Activated naive CD4-positive, alpha-beta T cell treated with anti-CD3 and anti-CD28 coated beads for 36 hours (primary cell): ENCODE results near the gene OTOG. TPM values are rescaled to one million over a fixed set of nuclear protein-coding genes. Genes with fewer than 3 reads are reported as not detected.

Source experiments
- CTCF ChIA-PET: fragments of 350-600 bp; sonication (Branson Sonifier 250); formaldehyde crosslinking; loops from one replicate; lab custom pipeline; 2021; ENCODE audit warnings: antibody characterized with exemption; lab: Charles Lee
- DNase-seq: peaks from one replicate; pipeline ENCODE4 v3.0.0-alpha.2; 2020
- H3K27ac Mint-ChIP-seq: one replicate; pipeline ENCODE4 v1.8.0; 2021; ENCODE audit warnings: mild to moderate bottlenecking, mixed read lengths
- H3K27me3 Mint-ChIP-seq: one replicate; pipeline ENCODE4 v1.8.0; 2021; ENCODE audit warnings: low read depth, mixed read lengths
- H3K36me3 Mint-ChIP-seq: one replicate; pipeline ENCODE4 v1.8.0; 2021; ENCODE audit warnings: low read depth, mixed read lengths
- H3K4me1 Mint-ChIP-seq: one replicate; pipeline ENCODE4 v1.8.0; 2021; ENCODE audit warnings: low read depth, mixed read lengths
- H3K4me3 Mint-ChIP-seq: one replicate; pipeline ENCODE4 v1.8.0; 2021; ENCODE audit warnings: mild to moderate bottlenecking, moderate library complexity, mixed read lengths
- H3K9me3 Mint-ChIP-seq: one replicate; pipeline ENCODE4 v1.8.0; 2021; ENCODE audit warnings: mixed read lengths
- intact Hi-C: fragments of 100-400 bp; cut with micrococcal nuclease; formaldehyde crosslinking; loops from one replicate; pipeline ENCODE4 v1.15.1; 2023
- total RNA-seq, 2 experiments: library from RNA; stranded (reverse); gene quantifications; one replicate each; pipeline ENCODE4 v1.2.3, GENCODE V29; 2021

The OTOG gene, protein sequence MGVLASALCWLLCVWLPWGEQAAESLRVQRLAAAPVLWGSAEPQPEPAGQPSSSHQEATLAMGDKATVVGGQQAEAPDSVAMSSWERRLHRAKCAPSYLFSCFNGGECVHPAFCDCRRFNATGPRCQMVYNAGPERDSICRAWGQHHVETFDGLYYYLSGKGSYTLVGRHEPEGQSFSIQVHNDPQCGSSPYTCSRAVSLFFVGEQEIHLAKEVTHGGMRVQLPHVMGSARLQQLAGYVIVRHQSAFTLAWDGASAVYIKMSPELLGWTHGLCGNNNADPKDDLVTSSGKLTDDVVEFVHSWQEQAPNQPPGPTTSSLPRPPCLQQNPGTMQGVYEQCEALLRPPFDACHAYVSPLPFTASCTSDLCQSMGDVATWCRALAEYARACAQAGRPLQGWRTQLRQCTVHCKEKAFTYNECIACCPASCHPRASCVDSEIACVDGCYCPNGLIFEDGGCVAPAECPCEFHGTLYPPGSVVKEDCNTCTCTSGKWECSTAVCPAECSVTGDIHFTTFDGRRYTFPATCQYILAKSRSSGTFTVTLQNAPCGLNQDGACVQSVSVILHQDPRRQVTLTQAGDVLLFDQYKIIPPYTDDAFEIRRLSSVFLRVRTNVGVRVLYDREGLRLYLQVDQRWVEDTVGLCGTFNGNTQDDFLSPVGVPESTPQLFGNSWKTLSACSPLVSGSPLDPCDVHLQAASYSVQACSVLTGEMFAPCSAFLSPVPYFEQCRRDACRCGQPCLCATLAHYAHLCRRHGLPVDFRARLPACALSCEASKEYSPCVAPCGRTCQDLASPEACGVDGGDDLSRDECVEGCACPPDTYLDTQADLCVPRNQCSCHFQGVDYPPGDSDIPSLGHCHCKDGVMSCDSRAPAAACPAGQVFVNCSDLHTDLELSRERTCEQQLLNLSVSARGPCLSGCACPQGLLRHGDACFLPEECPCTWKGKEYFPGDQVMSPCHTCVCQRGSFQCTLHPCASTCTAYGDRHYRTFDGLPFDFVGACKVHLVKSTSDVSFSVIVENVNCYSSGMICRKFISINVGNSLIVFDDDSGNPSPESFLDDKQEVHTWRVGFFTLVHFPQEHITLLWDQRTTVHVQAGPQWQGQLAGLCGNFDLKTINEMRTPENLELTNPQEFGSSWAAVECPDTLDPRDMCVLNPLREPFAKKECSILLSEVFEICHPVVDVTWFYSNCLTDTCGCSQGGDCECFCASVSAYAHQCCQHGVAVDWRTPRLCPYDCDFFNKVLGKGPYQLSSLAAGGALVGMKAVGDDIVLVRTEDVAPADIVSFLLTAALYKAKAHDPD (N-terminal part only)
- not detected for total RNA-seq

- H3K4me3 Mint-ChIP-seq, result no peak within 1 kb of the TSS
- no peak for DNase-seq
- peaks cover 29% of the 10 kb centered on the region for H3K27me3 Mint-ChIP-seq
- no peaks in the 10 kb centered on the region for H3K36me3 Mint-ChIP-seq
- H3K9me3 Mint-ChIP-seq, result no peaks in the 10 kb centered on the region
- H3K27ac Mint-ChIP-seq, result no peak within 1 kb of the TSS
- H3K4me1 Mint-ChIP-seq, result peaks cover 4% of the 10 kb centered on the region
- CTCF ChIA-PET, result no interaction called here
- intact Hi-C loops, result no loop called here
Measured at GRCh38 chr11:17547051-17547577, at the start of gene OTOG. OTOG (plus strand) TSS chr11:17547259; CDS start chr11:17547373, 114 bp downstream.

- Mint-ChIP-seq H3K4me1 (no peaks in the 10 kb centered on the region), H3K27ac (no peak overlapping the region), H3K36me3 (no peaks in the 10 kb centered on the region), H3K27me3 (no peaks in the 10 kb centered on the region), H3K4me3 (no peak overlapping the region), H3K9me3 (no peaks in the 10 kb centered on the region)
- no peak for DNase-seq
- intact Hi-C loops, result no loop called here
- CTCF ChIA-PET, result interaction anchor here (0.9 kb wide), 1 partner anchor 106 kb away, joined by 3 read pairs; no protein-coding TSS in a partner anchor
Measured at GRCh38 chr11:17498058-17498457, 49.0 kb upstream of the OTOG start.

DNA sequence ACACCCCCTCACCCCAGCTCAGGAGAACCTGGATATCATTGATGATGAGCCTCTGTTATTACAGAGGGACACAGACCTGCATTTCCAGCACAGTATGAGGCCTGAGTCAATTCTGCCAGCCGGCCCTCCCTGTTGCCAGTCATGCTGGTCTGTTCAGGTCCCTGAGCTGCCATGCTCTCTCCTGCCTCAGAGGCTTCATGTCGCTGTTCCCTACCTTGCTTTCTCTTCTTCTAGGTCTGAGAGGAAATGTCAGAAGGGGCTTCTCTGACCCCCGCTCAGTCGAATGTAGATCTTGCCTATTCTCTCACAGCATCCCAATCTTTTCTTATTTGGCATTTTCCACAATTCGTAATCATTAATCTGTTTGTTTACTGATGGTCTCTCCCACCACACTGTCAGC lies 48.6 kb upstream of the OTOG start:
- intact Hi-C loops, result no loop called here
- no peaks in the 10 kb centered on the region for H3K4me1 Mint-ChIP-seq
- CTCF ChIA-PET, result interaction anchor here (0.8 to 2.2 kb wide), 4 partner anchors 9 to 289 kb away, joined by 3 to 12 read pairs (median 3); no protein-coding TSS in a partner anchor

DNA sequence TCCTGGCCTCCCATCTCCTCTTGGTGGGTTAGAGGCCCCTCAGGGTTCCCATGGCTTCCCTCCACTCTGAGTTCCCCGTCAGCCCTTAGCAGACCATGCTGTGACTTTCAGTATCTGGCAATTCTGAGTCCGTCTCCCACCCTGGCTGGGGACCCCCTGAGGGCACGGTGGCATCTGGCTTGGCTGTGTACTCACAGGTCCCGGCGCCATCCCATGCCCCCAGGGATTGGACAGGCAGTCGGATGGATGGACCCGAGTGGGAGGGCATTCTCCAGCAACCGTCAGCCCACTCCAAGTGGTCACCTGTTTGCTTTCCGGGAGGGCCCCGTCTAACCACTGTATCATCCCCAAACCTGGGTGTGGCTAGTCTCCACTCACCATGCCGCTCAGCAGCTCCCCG lies 46.4 kb upstream of the OTOG start:
- Mint-ChIP-seq H3K27ac (no peak overlapping the region), H3K4me1 (no peaks in the 10 kb centered on the region), H3K9me3 (no peaks in the 10 kb centered on the region), H3K4me3 (no peak overlapping the region), H3K27me3 (no peaks in the 10 kb centered on the region), H3K36me3 (no peaks in the 10 kb centered on the region)
- CTCF ChIA-PET, result interaction anchor here (1.9 to 2.2 kb wide), 2 partner anchors 27 to 117 kb away, joined by 6 to 12 read pairs; no protein-coding TSS in a partner anchor
- intact Hi-C loops, result loop anchor here (5.0 kb wide), 1 partner anchor 553 kb away; no protein-coding TSS in a partner anchor
- DNase-seq, result no peak

More for the DNA sequence above, 48.6 kb upstream of the OTOG start:
- Mint-ChIP-seq H3K27ac (no peak overlapping the region), H3K36me3 (no peaks in the 10 kb centered on the region), H3K27me3 (no peaks in the 10 kb centered on the region), H3K9me3 (no peaks in the 10 kb centered on the region), H3K4me3 (no peak overlapping the region)
- no peak for DNase-seq

DNA sequence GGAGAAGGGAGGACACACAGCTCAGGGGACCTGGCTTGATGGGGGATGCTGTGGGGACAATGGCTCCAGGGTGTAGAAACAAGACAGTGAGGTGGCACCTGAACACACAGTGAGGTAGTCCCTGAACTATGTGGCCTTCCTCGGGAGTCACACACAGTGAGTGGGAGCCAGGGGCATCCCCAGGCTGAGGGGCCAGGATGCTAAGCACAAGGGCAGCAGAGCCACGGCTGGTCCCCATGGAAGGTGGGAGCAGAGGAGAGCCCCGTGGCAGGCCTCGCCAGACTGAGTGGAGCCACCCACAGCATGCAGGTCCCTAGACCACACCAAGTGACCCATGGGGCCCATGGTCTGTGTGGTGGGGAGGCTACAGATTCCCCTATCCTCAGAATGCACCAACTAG lies 44.4 kb upstream of the OTOG start:
- H3K4me3 Mint-ChIP-seq, result no peak overlapping the region
- H3K36me3 Mint-ChIP-seq, result no peaks in the 10 kb centered on the region
- H3K27me3 Mint-ChIP-seq, result peaks cover 4% of the 10 kb centered on the region
- CTCF ChIA-PET, result interaction anchor here (0.7 to 8.2 kb wide), 4 partner anchors 9 to 717 kb away, joined by 3 to 92 read pairs (median 4); no protein-coding TSS in a partner anchor
- intact Hi-C loops, result loop anchor here (5.0 kb wide), 1 partner anchor 555 kb away; no protein-coding TSS in a partner anchor
- H3K9me3 Mint-ChIP-seq, result no peaks in the 10 kb centered on the region
- no peak overlapping the region for H3K27ac Mint-ChIP-seq
- no peak for DNase-seq
- H3K4me1 Mint-ChIP-seq, result no peaks in the 10 kb centered on the region

DNA sequence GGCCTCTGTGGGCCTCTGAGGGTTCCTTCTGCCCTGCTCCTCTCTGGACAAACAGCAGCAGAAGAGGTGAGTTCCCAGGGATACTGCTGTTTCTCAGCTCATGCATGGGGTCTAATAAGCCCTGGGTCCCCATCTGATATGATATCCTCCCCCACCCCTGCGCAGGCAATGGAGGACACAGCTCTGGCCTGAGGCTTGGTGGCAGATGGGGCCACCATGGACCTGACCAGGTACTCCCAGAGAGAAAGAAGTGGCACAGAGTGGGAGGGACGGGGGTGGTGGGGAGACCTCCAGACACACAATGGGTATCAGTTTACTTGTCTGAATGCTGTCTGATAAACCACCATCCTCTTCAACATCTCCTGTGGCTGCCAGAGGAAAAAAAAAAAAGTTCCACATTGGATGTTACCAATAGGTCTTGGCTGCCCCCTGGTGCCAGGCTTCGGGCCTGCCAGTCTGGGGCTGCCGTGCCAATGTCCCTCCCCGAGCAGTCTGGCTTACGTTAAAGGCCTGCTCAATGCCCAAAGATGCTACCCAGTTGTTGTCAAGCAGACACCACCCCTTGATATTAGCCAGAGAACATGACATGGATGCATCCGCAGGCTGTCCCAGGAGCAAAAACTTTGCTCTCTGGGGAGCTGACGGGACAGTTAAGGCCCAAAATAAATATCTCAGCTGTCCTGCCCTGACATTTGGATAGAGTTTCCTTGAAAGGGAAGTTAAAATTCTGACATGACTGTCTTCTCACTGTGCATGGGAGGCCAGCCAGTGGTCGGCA lies 42.5 kb upstream of the OTOG start:
- no peaks in the 10 kb centered on the region for H3K4me1 Mint-ChIP-seq
- H3K27me3 Mint-ChIP-seq, result peaks cover 4% of the 10 kb centered on the region
- CTCF ChIA-PET, result interaction anchor here (0.6 to 8.2 kb wide), 12 partner anchors 11 to 275 kb away, joined by 3 to 92 read pairs (median 4); partner anchors contain the start of gene KCNJ11

GRCh38 chr11:17505146-17505545 lies 41.9 kb upstream of the OTOG start:
- Mint-ChIP-seq H3K4me3 (no peak overlapping the region), H3K4me1 (no peaks in the 10 kb centered on the region), H3K27me3 (peaks cover 4% of the 10 kb centered on the region), H3K36me3 (no peaks in the 10 kb centered on the region), H3K27ac (no peak overlapping the region), H3K9me3 (no peaks in the 10 kb centered on the region)
- CTCF ChIA-PET, result interaction anchor here (0.6 to 8.2 kb wide), 9 partner anchors 14 to 275 kb away, joined by 3 to 92 read pairs (median 4); partner anchors contain the start of gene KCNJ11
- DNase-seq, result no peak
- intact Hi-C loops, result no loop called here

More for the DNA sequence above, 42.5 kb upstream of the OTOG start:
- Mint-ChIP-seq H3K36me3 (no peaks in the 10 kb centered on the region), H3K27ac (no peak overlapping the region), H3K9me3 (no peaks in the 10 kb centered on the region), H3K4me3 (no peak overlapping the region)
- peak; percentile 85 for DNase-seq
- intact Hi-C loops, result loop anchor here (1.0 to 5.0 kb wide), 6 partner anchors 120 to 716 kb away; no protein-coding TSS in a partner anchor

GRCh38 chr11:17506314-17506713 lies 40.7 kb upstream of the OTOG start:
- H3K9me3 Mint-ChIP-seq, result no peaks in the 10 kb centered on the region
- CTCF ChIA-PET, result interaction anchor here (0.8 to 8.2 kb wide), 5 partner anchors 117 to 277 kb away, joined by 3 to 92 read pairs (median 8); partner anchors contain the start of gene KCNJ11
- no peak for DNase-seq
- H3K27me3 Mint-ChIP-seq, result peaks cover 4% of the 10 kb centered on the region
- no peak overlapping the region for H3K27ac Mint-ChIP-seq
- H3K4me1 Mint-ChIP-seq, result no peaks in the 10 kb centered on the region
- no peak overlapping the region for H3K4me3 Mint-ChIP-seq
- H3K36me3 Mint-ChIP-seq, result no peaks in the 10 kb centered on the region
- intact Hi-C loops, result no loop called here

DNA sequence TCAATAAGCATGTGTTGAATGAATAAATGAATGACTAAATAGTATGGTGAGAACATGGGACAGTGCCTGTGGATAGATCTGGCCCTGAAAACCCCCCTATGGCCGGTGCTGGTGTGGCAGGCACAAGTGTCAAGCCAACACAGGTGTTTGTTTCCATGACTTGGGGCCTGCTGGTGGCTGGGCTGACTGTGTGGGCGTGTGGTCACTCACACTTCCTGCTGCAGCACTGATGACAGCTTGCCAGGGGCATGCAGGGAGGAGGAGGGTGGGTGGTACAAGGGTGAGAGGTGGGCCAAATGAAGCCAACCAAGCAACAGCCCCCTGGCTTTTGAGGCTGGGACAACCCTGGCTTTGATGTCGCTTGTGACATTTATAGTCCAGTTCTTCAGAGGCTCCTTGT lies 40.1 kb upstream of the OTOG start:
- Mint-ChIP-seq H3K27me3 (peaks cover 4% of the 10 kb centered on the region), H3K4me3 (no peak overlapping the region), H3K27ac (no peak overlapping the region), H3K36me3 (no peaks in the 10 kb centered on the region), H3K4me1 (no peaks in the 10 kb centered on the region), H3K9me3 (no peaks in the 10 kb centered on the region)
- CTCF ChIA-PET, result interaction anchor here (1.3 to 8.2 kb wide), 5 partner anchors 14 to 278 kb away, joined by 3 to 92 read pairs (median 5); partner anchors contain the start of gene KCNJ11
- no peak for DNase-seq
- intact Hi-C loops, result no loop called here

GRCh38 chr11:17507773-17508172 lies 39.3 kb upstream of the OTOG start:
- H3K27ac Mint-ChIP-seq, result no peak overlapping the region
- CTCF ChIA-PET, result interaction anchor here (0.7 to 8.2 kb wide), 7 partner anchors 9 to 279 kb away, joined by 3 to 92 read pairs (median 5); partner anchors contain the start of gene KCNJ11
- no peak for DNase-seq
- no peaks in the 10 kb centered on the region for H3K36me3 Mint-ChIP-seq
- no peaks in the 10 kb centered on the region for H3K4me1 Mint-ChIP-seq
- H3K9me3 Mint-ChIP-seq, result no peaks in the 10 kb centered on the region
- intact Hi-C loops, result no loop called here
- H3K27me3 Mint-ChIP-seq, result peaks cover 4% of the 10 kb centered on the region
- H3K4me3 Mint-ChIP-seq, result no peak overlapping the region
